Measurements from ENCODE around the gene UBE3D. TPM values are rescaled to one million over a fixed set of nuclear protein-coding genes. Genes with fewer than 3 reads are reported as not detected.

Gene UBE3D
- total and polyA plus RNA-seq, 2 of the 4 experiments (the other 2 are of a cell fraction): 3.2 to 6.3 TPM

DNA sequence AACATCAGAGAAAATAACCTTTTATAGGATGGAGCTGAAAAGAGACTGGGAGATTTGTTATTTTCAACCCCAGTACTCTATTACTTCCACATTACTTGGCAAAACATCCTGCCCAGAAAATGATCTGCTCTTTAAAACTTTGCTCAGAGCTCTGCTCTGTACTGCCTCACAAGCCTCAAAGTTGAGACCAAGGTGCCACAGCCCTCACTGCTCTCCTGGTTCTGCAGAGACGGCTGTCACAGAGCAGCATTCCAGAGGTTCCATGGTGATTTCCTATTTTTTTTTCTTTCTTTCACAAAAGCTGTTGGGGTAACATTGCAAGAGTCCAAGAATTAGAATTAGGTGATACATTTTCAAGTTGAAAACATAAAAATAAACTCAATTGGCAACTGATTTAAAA is 155.2 kb downstream of the UBE3D start:
- Histone ChIP-seq H4K5ac (ENCODE audit: low read depth, low read length) (no peak overlapping the region), H3K4me2 (ENCODE audit: low read depth, low read length) (no peak overlapping the region), H2BK5ac (ENCODE audit: low read depth, low read length, poor library complexity, severe bottlenecking) (no peak overlapping the region), H3K4me3 (ENCODE audit: insufficient read depth, low read depth, low read length) (no peak overlapping the region), H2BK120ac (ENCODE audit: low read depth, low read length) (no peak overlapping the region), H3K9me1 (ENCODE audit: insufficient read depth, low read length) (no peaks in the 10 kb centered on the region), H2AFZ (replicated peaks; ENCODE audit: low read length, poor library complexity) (no peak overlapping the region), H3K27me3 (ENCODE audit: control insufficient read depth, insufficient read depth, low read length) (no peaks in the 10 kb centered on the region), H4K8ac (ENCODE audit: low read depth in 2 of 2, low read length in 2 of 2) (no peak overlapping the region), H3K4ac (ENCODE audit: low read depth, low read length) (no peak overlapping the region), H3K9me3 (ENCODE audit: control insufficient read depth, insufficient read depth, low read length) (no peaks in the 10 kb centered on the region), H3K18ac (ENCODE audit: low read depth, low read length) (no peak overlapping the region), H3K4me1 (ENCODE audit: control insufficient read depth, insufficient read depth, low read length) (0 out of 2 replicates have a peak, but pooled peaks cover 2% of the 10 kb centered on the region), H3K14ac (replicated peaks; ENCODE audit: low read depth, low read length) (no peak overlapping the region), H3K9ac (ENCODE audit: low read depth, low read length) (no peak overlapping the region), H3K23ac (ENCODE audit: low read depth, low read length) (no peak overlapping the region), H2BK15ac (ENCODE audit: low read depth, low read length) (no peak overlapping the region), H2BK20ac (ENCODE audit: low read depth, low read length) (no peak overlapping the region), H3K36me3 (ENCODE audit: control insufficient read depth, insufficient read depth, low read length) (no peaks in the 10 kb centered on the region), H2AK5ac (ENCODE audit: low read depth, low read length) (no peak overlapping the region), H4K20me1 (ENCODE audit: insufficient read depth, low read length) (no peaks in the 10 kb centered on the region), H3K27ac (ENCODE audit: insufficient read depth, low read length) (no peak overlapping the region), H2AK9ac (replicated peaks; ENCODE audit: low read depth, low read length, poor library complexity) (no peak overlapping the region), H3K56ac (ENCODE audit: extremely low read depth, insufficient read depth, low read length) (no peak overlapping the region), H3K79me1 (ENCODE audit: low read depth in 1 of 2, low read length in 2 of 2) (no peaks in the 10 kb centered on the region), H4K91ac (ENCODE audit: insufficient read depth, low read depth, low read length) (no peak overlapping the region)
- intact Hi-C loops (cut with micrococcal nuclease): no loop called here
- no peak for DNase-seq
- dilution Hi-C loops (cut with HindIII; ENCODE audit: low sequenced_read_pairs, unreplicated experiment): no loop called here
- WGBS, 2 experiments (ENCODE audit: extremely low coverage in 2 of 2, insufficient read length in 1 of 2): no CpG with 5 or more reads among the region's 1 CpG
- no peak for TF ChIP-seq USF2 (IDR thresholded peaks at IDR 0.05; ENCODE audit: low read depth, low read length)
- no peak for TF ChIP-seq SMC3 (IDR thresholded peaks at IDR 0.05; ENCODE audit: low read depth, low read length)
- TF ChIP-seq CEBPB (IDR thresholded peaks at IDR 0.05; ENCODE audit: low read depth, low read length): no peak
- TF ChIP-seq CHD1 (IDR thresholded peaks at IDR 0.05; ENCODE audit: low read depth, low read length): no peak
- no peak for TF ChIP-seq RAD21 (IDR thresholded peaks at IDR 0.05; ENCODE audit: low read length)
- ATAC-seq (ENCODE audit: low read depth): no peak
- in situ Hi-C loops (cut with MboI; ENCODE audit: low sequenced_read_pairs): no loop called here
- ChIA-PET CTCF (no interaction called here), POLR2A (ENCODE audit: unreplicated experiment) (no interaction called here)
- BruUV-seq (replicated peaks): no TSS peak

Measured in IMR-90 (cell line).